AG10803 (cell line): ENCODE results near the gene WNT9B.

ENCODE experiments used
- DNase-seq: peaks from one replicate; pipeline ENCODE4 v3.0.0; 2010; ENCODE audit warnings: low read depth
- H3K4me3 ChIP-seq: 2 replicates; pipeline ENCODE4 v1.5.1; 2011; ENCODE audit warnings: mild to moderate bottlenecking, low read length, control low read depth
- CTCF ChIP-seq: conservative IDR thresholded peaks from 2 replicates; pipeline ENCODE4 v1.5.1; 2011; ENCODE audit warnings: mild to moderate bottlenecking, low read length, control low read depth, inconsistent platforms

The WNT9B gene

GRCh38 chr17:46847204-46848191, 3.9 kb upstream of the WNT9B start:
- H3K4me3 ChIP-seq, result no peak overlapping the region
- no peak for DNase-seq
- TF ChIP-seq CTCF, result no peak

GRCh38 chr17:46848534-46848933, 2.8 kb upstream of the WNT9B start:
- no peak overlapping the region for H3K4me3 ChIP-seq
- DNase-seq, result no peak
- no peak for TF ChIP-seq CTCF

GRCh38 chr17:46850688-46851028, 725 bp upstream of the WNT9B start:
- TF ChIP-seq CTCF, result no peak
- H3K4me3 ChIP-seq, result no peak overlapping the region
- DNase-seq, result no peak

GRCh38 chr17:46853896-46854444, 2.6 kb downstream of the WNT9B start:
- H3K4me3 ChIP-seq, result no peak overlapping the region
- peak; percentile 66 for DNase-seq
- no peak for TF ChIP-seq CTCF

- no peak for TF ChIP-seq CTCF
- peak; percentile 32 for DNase-seq
- H3K4me3 ChIP-seq, result no peak overlapping the region
Measured at GRCh38 chr17:46854515-46854914, 3.1 kb downstream of the WNT9B start.

- no peak overlapping the region for H3K4me3 ChIP-seq
- no peak for TF ChIP-seq CTCF
- no peak for DNase-seq
Measured at GRCh38 chr17:46854948-46855347, 3.6 kb downstream of the WNT9B start.

- H3K4me3 ChIP-seq, result no peak overlapping the region
- no peak for TF ChIP-seq CTCF
- no peak for DNase-seq
Measured at GRCh38 chr17:46857600-46857999, 6.2 kb downstream of the WNT9B start.
